ENCODE data around the gene ERP44.

The ERP44 gene

DNA sequence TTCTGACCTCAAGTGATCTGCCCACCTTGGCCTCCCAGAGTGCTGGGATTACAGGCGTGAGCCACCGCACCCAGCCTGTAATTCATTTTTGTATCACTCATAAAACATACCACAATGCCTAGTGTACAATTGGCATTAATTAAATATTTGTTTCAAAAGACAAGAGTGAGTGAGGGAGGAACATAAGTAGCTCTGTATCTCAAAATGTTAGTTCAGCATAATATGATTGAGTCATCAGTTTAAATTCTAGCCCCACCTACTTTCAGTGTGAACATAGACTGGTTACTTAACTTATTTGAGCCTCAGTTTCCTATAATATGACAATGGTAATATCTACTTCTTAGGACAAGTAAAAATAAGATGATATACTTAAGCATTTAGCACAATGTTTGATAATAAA, 27.1 kb upstream of the ERP44 start:
- TF ChIP-seq, protein P1, sequence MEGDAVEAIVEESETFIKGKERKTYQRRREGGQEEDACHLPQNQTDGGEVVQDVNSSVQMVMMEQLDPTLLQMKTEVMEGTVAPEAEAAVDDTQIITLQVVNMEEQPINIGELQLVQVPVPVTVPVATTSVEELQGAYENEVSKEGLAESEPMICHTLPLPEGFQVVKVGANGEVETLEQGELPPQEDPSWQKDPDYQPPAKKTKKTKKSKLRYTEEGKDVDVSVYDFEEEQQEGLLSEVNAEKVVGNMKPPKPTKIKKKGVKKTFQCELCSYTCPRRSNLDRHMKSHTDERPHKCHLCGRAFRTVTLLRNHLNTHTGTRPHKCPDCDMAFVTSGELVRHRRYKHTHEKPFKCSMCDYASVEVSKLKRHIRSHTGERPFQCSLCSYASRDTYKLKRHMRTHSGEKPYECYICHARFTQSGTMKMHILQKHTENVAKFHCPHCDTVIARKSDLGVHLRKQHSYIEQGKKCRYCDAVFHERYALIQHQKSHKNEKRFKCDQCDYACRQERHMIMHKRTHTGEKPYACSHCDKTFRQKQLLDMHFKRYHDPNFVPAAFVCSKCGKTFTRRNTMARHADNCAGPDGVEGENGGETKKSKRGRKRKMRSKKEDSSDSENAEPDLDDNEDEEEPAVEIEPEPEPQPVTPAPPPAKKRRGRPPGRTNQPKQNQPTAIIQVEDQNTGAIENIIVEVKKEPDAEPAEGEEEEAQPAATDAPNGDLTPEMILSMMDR (IDR thresholded peaks at IDR 0.05), result no peak

DNA sequence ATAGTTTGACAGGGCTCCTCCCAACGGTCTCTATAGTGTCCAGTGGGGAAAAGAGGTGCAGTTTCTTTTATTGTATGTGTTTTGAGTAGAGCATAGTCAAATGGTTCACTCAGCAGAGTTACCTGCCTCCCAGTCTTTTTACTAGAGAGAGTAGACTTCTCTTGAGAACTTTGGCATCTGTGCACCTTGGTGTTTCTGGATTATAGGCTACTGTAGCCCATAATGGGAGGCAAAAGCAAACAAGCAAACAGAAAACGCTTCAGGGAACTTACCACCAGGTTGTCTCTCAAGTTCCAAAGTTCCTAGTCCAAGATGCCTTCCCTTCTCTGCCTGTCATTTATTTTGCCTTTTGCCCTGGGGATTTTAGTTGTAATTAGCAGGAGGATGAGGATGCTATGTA, 26.4 kb upstream of the ERP44 start:
- TF ChIP-seq, protein P1 (IDR thresholded peaks at IDR 0.05), result no peak

DNA sequence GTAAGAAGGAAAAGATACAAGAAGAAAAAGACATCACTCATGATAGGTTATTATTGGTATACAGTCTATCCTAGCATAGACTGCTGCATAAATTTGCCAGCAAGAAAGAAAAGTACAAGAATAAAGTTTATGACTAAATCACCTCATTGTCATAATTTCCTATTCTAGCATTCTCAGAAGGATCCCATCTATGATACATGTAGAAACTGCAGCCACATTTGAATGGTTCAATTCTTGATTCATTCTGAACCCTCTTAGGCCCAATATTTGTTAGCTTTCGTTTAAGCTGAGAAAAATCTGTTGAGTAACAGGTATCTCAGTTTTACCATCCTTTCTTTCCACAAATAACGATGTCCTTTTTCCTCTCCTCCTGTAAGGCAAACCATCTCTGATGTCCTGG, 21.5 kb upstream of the ERP44 start:
- TF ChIP-seq, protein P1 (IDR thresholded peaks at IDR 0.05), result no peak

DNA sequence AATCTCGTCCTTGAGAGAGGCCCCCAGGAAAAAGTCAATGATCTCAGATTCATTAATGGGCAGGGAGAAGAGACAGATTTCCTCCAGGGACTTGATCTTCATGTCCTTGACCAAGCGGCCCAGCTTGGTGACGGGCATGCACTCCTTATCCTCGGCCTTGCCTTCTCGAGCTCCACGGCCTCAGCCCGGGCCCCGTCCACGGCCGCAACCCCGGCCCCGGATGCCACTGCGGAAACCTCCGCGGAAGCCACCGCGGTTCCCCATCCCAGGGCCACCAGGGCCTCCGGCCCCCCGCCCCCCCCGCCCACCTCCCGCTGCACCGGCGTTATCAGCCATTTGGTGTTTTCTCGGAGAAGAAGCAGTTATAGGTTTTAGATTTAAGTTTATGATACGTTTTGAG, 18.5 kb upstream of the ERP44 start:
- TF ChIP-seq, protein P1 (IDR thresholded peaks at IDR 0.05), result no peak

DNA sequence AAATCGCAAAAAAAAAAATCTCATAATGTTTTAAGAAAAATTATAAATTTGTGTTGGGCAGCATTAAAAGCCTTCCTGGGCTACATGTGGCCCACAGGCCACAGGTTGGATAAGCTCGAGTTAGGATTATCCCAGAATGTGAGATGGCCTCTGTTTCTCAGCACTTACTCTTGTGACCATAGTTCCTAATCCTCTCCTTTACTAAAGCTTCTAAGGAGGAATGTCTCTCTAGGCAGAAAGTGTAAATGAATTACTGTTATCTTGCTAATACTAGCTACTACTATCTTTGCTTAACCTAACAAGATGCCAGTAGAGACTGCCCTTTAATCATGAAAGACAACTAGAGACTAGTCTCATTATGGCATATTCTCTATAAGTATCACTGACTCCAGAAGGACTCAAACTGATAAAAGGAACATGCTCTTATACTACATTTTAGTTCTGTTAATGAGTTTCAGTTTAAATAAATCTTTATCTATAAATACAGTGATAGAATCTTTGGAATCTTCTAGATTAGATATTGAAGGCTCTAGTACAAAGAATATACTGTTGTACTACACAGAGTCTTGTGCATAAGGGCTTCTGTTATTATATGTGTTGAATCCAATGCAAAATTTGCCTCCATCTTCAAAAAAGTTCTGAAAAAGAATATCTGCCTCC, 14.0 kb upstream of the ERP44 start:
- TF ChIP-seq, protein P1 (IDR thresholded peaks at IDR 0.05), result no peak

DNA sequence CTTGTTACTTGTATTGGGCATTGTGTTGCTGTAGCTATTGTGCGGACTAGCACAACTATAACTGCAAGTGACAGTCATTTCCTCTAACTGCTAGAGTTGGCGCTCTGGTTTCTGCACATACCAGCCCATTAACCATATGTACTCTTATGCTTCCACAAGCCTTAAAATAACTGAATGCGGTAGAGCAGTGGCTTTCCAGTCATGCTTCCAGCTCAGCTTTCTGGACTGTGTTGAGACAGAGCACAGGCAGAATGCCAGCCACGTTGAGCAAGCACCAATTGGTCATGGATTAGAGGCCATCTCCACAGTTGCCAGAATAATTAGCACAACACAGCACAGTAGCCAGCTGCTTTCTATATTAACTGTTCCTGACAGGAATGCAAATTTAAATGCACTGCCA, 12.4 kb upstream of the ERP44 start:
- TF ChIP-seq, protein P1 (IDR thresholded peaks at IDR 0.05), result no peak

DNA sequence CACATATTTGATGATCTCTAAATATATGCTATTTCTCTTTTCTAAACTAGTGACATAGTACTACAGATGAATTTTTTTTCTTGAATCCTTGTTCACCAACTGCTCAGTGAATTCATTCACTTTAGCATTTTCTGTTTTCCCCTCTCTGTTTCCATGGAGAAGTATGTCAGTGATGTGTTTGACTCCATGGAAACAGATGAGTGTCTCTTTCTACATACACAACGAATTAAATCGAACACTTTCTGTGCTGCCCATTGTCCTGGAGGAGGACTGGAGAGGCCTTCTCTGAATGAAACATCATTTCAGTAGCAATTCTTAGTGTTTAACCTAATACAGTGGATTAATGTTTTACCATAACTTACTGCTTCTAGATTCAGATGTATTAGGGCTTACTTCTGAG, 9.8 kb upstream of the ERP44 start:
- TF ChIP-seq, protein P1 (IDR thresholded peaks at IDR 0.05), result no peak

DNA sequence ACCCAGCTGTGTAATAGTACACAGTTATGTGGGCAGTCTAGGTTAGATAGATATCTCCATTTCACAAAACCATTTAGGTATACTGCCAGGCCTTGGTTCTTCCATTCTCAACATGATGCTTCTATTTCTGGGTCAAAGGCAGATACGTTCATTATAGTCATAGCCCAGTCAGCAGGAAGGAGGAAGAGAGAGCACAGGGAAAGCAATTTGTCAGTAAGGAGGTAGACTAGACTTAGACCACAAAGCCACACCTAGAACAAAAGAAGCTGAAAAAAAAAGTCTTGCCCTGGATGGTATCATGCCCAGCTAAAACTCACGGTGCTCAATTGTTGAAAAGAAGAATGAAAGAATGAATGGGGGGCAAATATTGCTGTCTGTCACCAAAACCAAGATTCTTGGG, 7.8 kb upstream of the ERP44 start:
- TF ChIP-seq, protein P1 (IDR thresholded peaks at IDR 0.05), result no peak
